Measurements from ENCODE around the gene LRRC74A.

The LRRC74A gene

GRCh38 chr14:76829650-76830421 lies 3.6 kb downstream of the LRRC74A start:
- DNase-seq (ENCODE audit: low spot score) = no peak
- Histone ChIP-seq H3K27me3 (ENCODE audit: insufficient read depth, poor library complexity, severe bottlenecking) (no peaks in the 10 kb centered on the region), H3K27ac (ENCODE audit: poor library complexity, severe bottlenecking) (no peak overlapping the region), H3K9me3 (ENCODE audit: severe bottlenecking) (no peaks in the 10 kb centered on the region), H3K4me1 (ENCODE audit: insufficient read depth, poor library complexity, severe bottlenecking) (no peaks in the 10 kb centered on the region), H3K36me3 (ENCODE audit: low read depth) (no peaks in the 10 kb centered on the region), H3K4me3 (ENCODE audit: severe bottlenecking) (no peak overlapping the region)
- ATAC-seq (ENCODE audit: low read depth) = no peak
- TF ChIP-seq CTCF (IDR thresholded peaks at IDR 0.05; ENCODE audit: poor library complexity, severe bottlenecking) = no peak

- Histone ChIP-seq H3K4me3 (ENCODE audit: severe bottlenecking) (no peak overlapping the region), H3K27me3 (ENCODE audit: insufficient read depth, poor library complexity, severe bottlenecking) (no peaks in the 10 kb centered on the region), H3K36me3 (ENCODE audit: low read depth) (no peaks in the 10 kb centered on the region), H3K9me3 (ENCODE audit: severe bottlenecking) (no peaks in the 10 kb centered on the region), H3K4me1 (ENCODE audit: insufficient read depth, poor library complexity, severe bottlenecking) (no peaks in the 10 kb centered on the region), H3K27ac (ENCODE audit: poor library complexity, severe bottlenecking) (no peak overlapping the region)
- no peak for ATAC-seq (ENCODE audit: low read depth)
- no peak for DNase-seq (ENCODE audit: low spot score)
- no peak for TF ChIP-seq CTCF (IDR thresholded peaks at IDR 0.05; ENCODE audit: poor library complexity, severe bottlenecking)
Observed at GRCh38 chr14:76830556-76830955, 4.3 kb downstream of the LRRC74A start.

- Histone ChIP-seq H3K9me3 (ENCODE audit: severe bottlenecking) (no peaks in the 10 kb centered on the region), H3K4me1 (ENCODE audit: insufficient read depth, poor library complexity, severe bottlenecking) (no peaks in the 10 kb centered on the region), H3K27ac (ENCODE audit: poor library complexity, severe bottlenecking) (no peak overlapping the region), H3K27me3 (ENCODE audit: insufficient read depth, poor library complexity, severe bottlenecking) (no peaks in the 10 kb centered on the region), H3K36me3 (ENCODE audit: low read depth) (no peaks in the 10 kb centered on the region), H3K4me3 (ENCODE audit: severe bottlenecking) (no peak overlapping the region)
- DNase-seq (ENCODE audit: low spot score) (no peak), ATAC-seq (ENCODE audit: low read depth) (no peak)
- no peak for TF ChIP-seq CTCF (IDR thresholded peaks at IDR 0.05; ENCODE audit: poor library complexity, severe bottlenecking)
Observed at GRCh38 chr14:76832503-76832988, 6.3 kb downstream of the LRRC74A start.

GRCh38 chr14:76833011-76833410 lies 6.8 kb downstream of the LRRC74A start:
- TF ChIP-seq CTCF (IDR thresholded peaks at IDR 0.05; ENCODE audit: poor library complexity, severe bottlenecking) = no peak
- Histone ChIP-seq H3K36me3 (ENCODE audit: low read depth) (no peaks in the 10 kb centered on the region), H3K9me3 (ENCODE audit: severe bottlenecking) (no peaks in the 10 kb centered on the region), H3K27me3 (ENCODE audit: insufficient read depth, poor library complexity, severe bottlenecking) (no peaks in the 10 kb centered on the region), H3K4me1 (ENCODE audit: insufficient read depth, poor library complexity, severe bottlenecking) (no peaks in the 10 kb centered on the region), H3K4me3 (ENCODE audit: severe bottlenecking) (no peak overlapping the region), H3K27ac (ENCODE audit: poor library complexity, severe bottlenecking) (no peak overlapping the region)
- no peak for DNase-seq (ENCODE audit: low spot score)
- ATAC-seq (ENCODE audit: low read depth) = no peak

DNA sequence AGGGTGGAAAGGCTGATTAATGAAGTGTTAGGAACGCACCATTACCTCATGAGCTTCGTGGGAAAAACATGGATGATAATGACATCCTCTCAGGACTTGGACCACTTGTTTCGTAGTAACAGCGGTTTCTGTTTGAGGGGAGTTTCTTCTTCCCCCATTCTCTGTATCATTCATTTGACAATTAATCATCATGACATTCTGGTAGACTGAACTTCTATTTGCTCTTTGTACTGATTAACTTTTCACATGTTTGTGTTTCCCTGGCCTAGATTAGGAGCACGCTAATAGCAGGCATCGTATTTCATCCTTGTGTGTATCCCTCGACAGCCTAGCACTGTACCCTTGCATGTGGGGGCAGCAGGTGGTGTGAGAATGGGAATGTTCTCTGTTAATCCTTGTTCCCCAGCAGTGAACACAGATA lies 8.0 kb downstream of the LRRC74A start:
- TF ChIP-seq CTCF (IDR thresholded peaks at IDR 0.05; ENCODE audit: poor library complexity, severe bottlenecking) = no peak
- Histone ChIP-seq H3K27ac (ENCODE audit: poor library complexity, severe bottlenecking) (no peak overlapping the region), H3K27me3 (ENCODE audit: insufficient read depth, poor library complexity, severe bottlenecking) (peaks cover 3% of the 10 kb centered on the region), H3K4me1 (ENCODE audit: insufficient read depth, poor library complexity, severe bottlenecking) (no peaks in the 10 kb centered on the region), H3K36me3 (ENCODE audit: low read depth) (no peaks in the 10 kb centered on the region), H3K4me3 (ENCODE audit: severe bottlenecking) (no peak overlapping the region), H3K9me3 (ENCODE audit: severe bottlenecking) (no peaks in the 10 kb centered on the region)
- DNase-seq (ENCODE audit: low spot score) (no peak), ATAC-seq (ENCODE audit: low read depth) (no peak)

Data from RWPE2 (cell line).